Measurements from ENCODE around the gene TRIM39. TPM values are rescaled to one million over a fixed set of nuclear protein-coding genes. Genes with fewer than 3 reads are reported as not detected.

Gene TRIM39
- total and polyA plus RNA-seq, 9 of the 15 experiments (the other 6 are each of a cell fraction or from before 2014, with no cell fraction given) = 5.6 to 17.7 (median 12.8) TPM

DNA sequence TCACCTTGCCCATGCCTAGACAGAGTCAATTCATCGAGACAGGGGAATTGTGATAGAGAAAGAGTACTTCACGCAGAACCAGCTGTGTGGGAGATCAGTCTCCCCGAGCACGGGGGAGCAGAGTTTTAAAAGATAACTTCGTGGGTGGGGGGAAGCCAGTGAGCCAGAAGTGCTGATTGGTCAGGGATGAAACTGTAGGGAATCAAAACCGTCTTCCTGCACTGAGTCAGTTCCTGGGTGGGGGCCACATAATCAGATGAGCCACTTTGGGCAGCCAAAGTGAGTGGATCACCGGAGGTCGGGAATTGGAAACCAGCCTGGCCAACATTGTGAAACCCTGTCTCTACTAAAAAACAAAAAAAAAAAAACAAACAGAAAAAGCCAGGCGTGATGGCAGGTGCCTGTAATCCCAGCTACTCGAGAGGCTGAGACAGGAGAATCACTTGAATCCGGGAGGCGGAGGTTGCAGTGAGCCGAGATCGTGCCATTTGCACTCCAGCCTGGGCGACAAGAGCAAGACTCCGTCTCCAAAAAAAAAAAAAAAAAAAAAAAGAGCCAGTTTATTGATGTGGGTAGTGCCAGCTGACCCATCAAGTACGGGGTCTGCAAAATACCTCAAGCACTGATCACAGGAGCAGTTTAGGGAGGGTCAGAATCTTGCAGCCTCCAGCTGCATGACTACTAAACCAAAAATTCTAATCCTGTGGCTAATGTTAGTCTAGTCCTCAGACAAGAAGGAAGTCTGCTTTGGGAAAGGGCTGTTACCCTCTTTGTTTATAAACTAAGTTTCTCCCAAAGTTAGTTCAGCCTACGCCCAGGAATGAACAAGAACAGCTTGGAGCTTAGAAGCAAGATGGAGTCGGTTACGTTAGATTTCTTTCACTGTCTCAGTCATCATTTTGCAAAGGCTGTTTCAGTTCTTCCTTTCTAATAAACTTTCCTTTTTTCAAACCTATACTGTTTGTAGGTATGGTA lies 3.9 kb upstream of the TRIM39 start (continued):
- TF ChIP-seq, protein P1, sequence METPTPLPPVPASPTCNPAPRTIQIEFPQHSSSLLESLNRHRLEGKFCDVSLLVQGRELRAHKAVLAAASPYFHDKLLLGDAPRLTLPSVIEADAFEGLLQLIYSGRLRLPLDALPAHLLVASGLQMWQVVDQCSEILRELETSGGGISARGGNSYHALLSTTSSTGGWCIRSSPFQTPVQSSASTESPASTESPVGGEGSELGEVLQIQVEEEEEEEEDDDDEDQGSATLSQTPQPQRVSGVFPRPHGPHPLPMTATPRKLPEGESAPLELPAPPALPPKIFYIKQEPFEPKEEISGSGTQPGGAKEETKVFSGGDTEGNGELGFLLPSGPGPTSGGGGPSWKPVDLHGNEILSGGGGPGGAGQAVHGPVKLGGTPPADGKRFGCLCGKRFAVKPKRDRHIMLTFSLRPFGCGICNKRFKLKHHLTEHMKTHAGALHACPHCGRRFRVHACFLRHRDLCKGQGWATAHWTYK (CRISPR knock-in tag; IDR thresholded peaks at IDR 0.05) = no peak
- TF ChIP-seq SRSF1 (IDR thresholded peaks at IDR 0.05; ENCODE audit: low read depth, low read length) (no peak), PHTF2 (CRISPR knock-in tag; IDR thresholded peaks at IDR 0.05) (no peak), RUNX1 (IDR thresholded peaks at IDR 0.05; ENCODE audit: low read depth) (no peak), ADNP (tag; IDR thresholded peaks at IDR 0.05) (no peak), ZNF224 (CRISPR knock-in tag; IDR thresholded peaks at IDR 0.05) (no peak), DEAF1 (CRISPR knock-in tag; IDR thresholded peaks at IDR 0.05) (no peak), POLR3A (IDR thresholded peaks at IDR 0.05; ENCODE audit: borderline replicate concordance, extremely low read depth, insufficient read depth, insufficient read length) (no peak), HDAC1 (IDR thresholded peaks at IDR 0.05) (peak in 1 of 2 experiments; percentile 41; a peak in 1 of 4 replicates), SIRT6 (IDR thresholded peaks at IDR 0.05; ENCODE audit: low read depth, low read length) (no peak), PKNOX1 (IDR thresholded peaks at IDR 0.05) (no peak), ETV5 (CRISPR knock-in tag; IDR thresholded peaks at IDR 0.05; ENCODE audit: low read depth) (peak; percentile 47; the same call in 1 of the 2 replicates), CC2D1A (IDR thresholded peaks at IDR 0.05) (peak; percentile 94), PCBP1 (IDR thresholded peaks at IDR 0.05; ENCODE audit: low read depth, low read length, poor library complexity, severe bottlenecking) (no peak), ZNF785 (CRISPR knock-in tag; IDR thresholded peaks at IDR 0.05) (no peak)
- TF ChIP-seq, protein P2, sequence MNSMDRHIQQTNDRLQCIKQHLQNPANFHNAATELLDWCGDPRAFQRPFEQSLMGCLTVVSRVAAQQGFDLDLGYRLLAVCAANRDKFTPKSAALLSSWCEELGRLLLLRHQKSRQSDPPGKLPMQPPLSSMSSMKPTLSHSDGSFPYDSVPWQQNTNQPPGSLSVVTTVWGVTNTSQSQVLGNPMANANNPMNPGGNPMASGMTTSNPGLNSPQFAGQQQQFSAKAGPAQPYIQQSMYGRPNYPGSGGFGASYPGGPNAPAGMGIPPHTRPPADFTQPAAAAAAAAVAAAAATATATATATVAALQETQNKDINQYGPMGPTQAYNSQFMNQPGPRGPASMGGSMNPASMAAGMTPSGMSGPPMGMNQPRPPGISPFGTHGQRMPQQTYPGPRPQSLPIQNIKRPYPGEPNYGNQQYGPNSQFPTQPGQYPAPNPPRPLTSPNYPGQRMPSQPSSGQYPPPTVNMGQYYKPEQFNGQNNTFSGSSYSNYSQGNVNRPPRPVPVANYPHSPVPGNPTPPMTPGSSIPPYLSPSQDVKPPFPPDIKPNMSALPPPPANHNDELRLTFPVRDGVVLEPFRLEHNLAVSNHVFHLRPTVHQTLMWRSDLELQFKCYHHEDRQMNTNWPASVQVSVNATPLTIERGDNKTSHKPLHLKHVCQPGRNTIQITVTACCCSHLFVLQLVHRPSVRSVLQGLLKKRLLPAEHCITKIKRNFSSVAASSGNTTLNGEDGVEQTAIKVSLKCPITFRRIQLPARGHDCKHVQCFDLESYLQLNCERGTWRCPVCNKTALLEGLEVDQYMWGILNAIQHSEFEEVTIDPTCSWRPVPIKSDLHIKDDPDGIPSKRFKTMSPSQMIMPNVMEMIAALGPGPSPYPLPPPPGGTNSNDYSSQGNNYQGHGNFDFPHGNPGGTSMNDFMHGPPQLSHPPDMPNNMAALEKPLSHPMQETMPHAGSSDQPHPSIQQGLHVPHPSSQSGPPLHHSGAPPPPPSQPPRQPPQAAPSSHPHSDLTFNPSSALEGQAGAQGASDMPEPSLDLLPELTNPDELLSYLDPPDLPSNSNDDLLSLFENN (IDR thresholded peaks at IDR 0.05; ENCODE audit: low read depth in 2 of 2, low read length in 2 of 2) = no peak
- TF ChIP-seq, protein P3, sequence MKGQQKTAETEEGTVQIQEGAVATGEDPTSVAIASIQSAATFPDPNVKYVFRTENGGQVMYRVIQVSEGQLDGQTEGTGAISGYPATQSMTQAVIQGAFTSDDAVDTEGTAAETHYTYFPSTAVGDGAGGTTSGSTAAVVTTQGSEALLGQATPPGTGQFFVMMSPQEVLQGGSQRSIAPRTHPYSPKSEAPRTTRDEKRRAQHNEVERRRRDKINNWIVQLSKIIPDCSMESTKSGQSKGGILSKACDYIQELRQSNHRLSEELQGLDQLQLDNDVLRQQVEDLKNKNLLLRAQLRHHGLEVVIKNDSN (CRISPR knock-in tag; IDR thresholded peaks at IDR 0.05) = no peak
- TF ChIP-seq, protein P4, sequence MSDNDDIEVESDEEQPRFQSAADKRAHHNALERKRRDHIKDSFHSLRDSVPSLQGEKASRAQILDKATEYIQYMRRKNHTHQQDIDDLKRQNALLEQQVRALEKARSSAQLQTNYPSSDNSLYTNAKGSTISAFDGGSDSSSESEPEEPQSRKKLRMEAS (CRISPR knock-in tag; IDR thresholded peaks at IDR 0.05) = no peak
